Testis (tissue), 5 donors: ENCODE measurements around the gene FARP1. TPM values are rescaled to one million over a fixed set of nuclear protein-coding genes. Genes with fewer than 3 reads are reported as not detected.

Experiments
- DNase-seq: peaks from one replicate; pipeline ENCODE4 v3.0.0-alpha.2; 2019
- H3K27ac ChIP-seq, 2 donors: fragments of 200-600 bp; sonication (generic); one replicate each; pipeline ENCODE4 v1.5.1; 2019
- H3K27me3 ChIP-seq: fragments of 200-600 bp; sonication (generic); one replicate; pipeline ENCODE4 v1.5.1; 2019
- H3K36me3 ChIP-seq: fragments of 200-600 bp; sonication (generic); one replicate; pipeline ENCODE4 v1.5.1; 2017; ENCODE audit warnings: low read depth; ENCODE audit errors: missing control alignments
- H3K4me1 ChIP-seq: fragments of 200-600 bp; sonication (generic); one replicate; pipeline ENCODE4 v1.5.1; 2019
- H3K4me3 ChIP-seq, 2 donors: fragments of 200-600 bp; sonication (generic); one replicate each; pipeline ENCODE4 v1.5.1; 2017 to 2019
- H3K9me3 ChIP-seq: fragments of 200-600 bp; sonication (generic); one replicate; pipeline ENCODE4 v1.5.1; 2017
- POLR2A ChIP-seq: fragments of 450-650 bp; IDR thresholded peaks from one replicate; pipeline ENCODE4 v1.6.1; 2017; ENCODE audit warnings: antibody characterized with exemption, mild to moderate bottlenecking, moderate library complexity
- WGBS, 2 donors: methylation state at CpG; one replicate each; pipeline ENCODE4 v1.1.5; 2018; 5-methylcytosine and 5-hydroxymethylcytosine counted together
- intact Hi-C: fragments of 100-400 bp; cut with DNase I; formaldehyde crosslinking; loops from one replicate; pipeline ENCODE4 v1.15.1; 2023; ENCODE audit warnings: low total_unique reads
- long read RNA-seq, 2 donors: transcript quantifications; one replicate each; lab custom pipeline, GENCODE V29; 2026
- polyA plus RNA-seq: library from polyadenylated mRNA; stranded (reverse); fragments of 350-450 nt; fragmentation: Illumina TruSeq; extraction: RNeasy Lipid Tissue Mini Kit (QIAGEN cat#74804); gene quantifications from one replicate; pipeline ENCODE4 v1.2.3, GENCODE V29; 2014; ENCODE audit warnings: low read depth, low replicate concordance; ENCODE audit not compliant: insufficient read depth
- total RNA-seq, 2 donors: library from RNA; depleted of rRNA; stranded (reverse); fragments of >200 nt; gene quantifications; one replicate each; pipeline ENCODE4 v1.2.3, GENCODE V29; 2016
- TF ChIP-seq, protein P1 (sequence below), 3 experiments: fragments of 450-650 bp in 2 of 3; fragments of 200-600 bp in 1 of 3; sonication (generic) in 1 of 3; IDR thresholded peaks; one replicate each; pipeline ENCODE4 v1.5.1; 2016 to 2019; ENCODE audit warnings: antibody characterized with exemption in 3 of 3, mild to moderate bottlenecking in 2 of 3, moderate library complexity in 1 of 3

Gene FARP1, protein sequence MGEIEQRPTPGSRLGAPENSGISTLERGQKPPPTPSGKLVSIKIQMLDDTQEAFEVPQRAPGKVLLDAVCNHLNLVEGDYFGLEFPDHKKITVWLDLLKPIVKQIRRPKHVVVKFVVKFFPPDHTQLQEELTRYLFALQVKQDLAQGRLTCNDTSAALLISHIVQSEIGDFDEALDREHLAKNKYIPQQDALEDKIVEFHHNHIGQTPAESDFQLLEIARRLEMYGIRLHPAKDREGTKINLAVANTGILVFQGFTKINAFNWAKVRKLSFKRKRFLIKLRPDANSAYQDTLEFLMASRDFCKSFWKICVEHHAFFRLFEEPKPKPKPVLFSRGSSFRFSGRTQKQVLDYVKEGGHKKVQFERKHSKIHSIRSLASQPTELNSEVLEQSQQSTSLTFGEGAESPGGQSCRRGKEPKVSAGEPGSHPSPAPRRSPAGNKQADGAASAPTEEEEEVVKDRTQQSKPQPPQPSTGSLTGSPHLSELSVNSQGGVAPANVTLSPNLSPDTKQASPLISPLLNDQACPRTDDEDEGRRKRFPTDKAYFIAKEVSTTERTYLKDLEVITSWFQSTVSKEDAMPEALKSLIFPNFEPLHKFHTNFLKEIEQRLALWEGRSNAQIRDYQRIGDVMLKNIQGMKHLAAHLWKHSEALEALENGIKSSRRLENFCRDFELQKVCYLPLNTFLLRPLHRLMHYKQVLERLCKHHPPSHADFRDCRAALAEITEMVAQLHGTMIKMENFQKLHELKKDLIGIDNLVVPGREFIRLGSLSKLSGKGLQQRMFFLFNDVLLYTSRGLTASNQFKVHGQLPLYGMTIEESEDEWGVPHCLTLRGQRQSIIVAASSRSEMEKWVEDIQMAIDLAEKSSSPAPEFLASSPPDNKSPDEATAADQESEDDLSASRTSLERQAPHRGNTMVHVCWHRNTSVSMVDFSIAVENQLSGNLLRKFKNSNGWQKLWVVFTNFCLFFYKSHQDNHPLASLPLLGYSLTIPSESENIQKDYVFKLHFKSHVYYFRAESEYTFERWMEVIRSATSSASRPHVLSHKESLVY
- 10 to 100 TPM; 54.0 to 69.1 TPM for total RNA-seq
- 130 TPM for polyA plus RNA-seq
- long read RNA-seq, donor 1, full-length matches to known transcripts = 4 of 10 reads
- long read RNA-seq, donor 1, partial matches to known transcripts = 6 of 10 reads
- long read RNA-seq, donor 1, other reads (novel, unspliced or antisense) = 0 of 10 reads
- long read RNA-seq, donor 2, partial matches to known transcripts = 6 of 6 reads
- long read RNA-seq, donor 2, other reads (novel, unspliced or antisense) = 0 of 6 reads

DNA sequence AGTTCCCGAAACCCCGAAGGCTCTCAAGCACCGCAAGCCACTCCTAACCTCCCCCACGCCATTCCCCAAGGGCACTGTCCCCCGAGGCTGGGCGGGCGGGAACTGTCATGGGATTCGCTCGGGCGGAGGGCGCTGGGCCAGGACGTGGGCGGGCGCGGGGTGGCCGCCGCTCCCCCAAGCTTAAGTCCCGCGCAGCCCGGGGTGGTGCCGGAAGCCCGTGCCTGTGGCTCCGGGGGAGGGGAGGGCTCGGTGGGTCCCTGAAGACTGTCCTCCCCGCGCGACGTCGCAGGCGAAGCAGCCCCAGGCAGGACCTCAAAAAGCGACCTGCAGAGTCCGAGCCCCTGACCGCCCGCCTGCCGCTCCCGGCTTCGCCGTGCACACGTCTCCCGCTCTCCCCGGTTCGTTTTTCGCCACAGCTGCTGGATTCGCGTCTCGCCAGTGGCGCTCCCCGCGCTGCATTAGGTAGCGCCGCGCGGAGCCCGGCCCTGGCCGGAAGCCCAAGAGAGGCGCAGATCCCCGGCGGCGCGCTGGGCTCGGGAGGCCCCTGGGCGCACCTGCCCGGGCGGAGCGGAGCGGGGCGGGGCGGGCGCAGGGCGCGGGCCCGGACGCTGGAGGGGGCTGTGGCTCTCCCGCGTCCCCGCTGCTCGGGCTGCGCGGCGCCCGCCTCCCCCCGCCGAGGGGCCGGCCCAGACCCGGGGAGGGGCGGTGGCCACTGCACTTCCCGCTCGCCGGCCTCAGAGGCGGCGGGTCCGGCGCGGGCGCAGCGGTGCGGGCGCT is at the start of gene FARP1:
FARP1 (plus strand) TSS at position 715 of the 777 bp plus-strand sequence. CDS start 70,149 bp downstream, outside the sequence.
- Histone ChIP-seq H3K36me3 (no peaks in the 10 kb centered on the region), H3K27me3 (no peaks in the 10 kb centered on the region), H3K9me3 (no peaks in the 10 kb centered on the region), H3K4me1 (peaks cover 15% of the 10 kb centered on the region), H3K4me3 (peak within 1 kb of the TSS; percentile 70 to 77), H3K27ac (peak within 1 kb of the TSS; percentile 32 to 74)
- intact Hi-C loops = no loop called here
- no peak for TF ChIP-seq POLR2A
- TF ChIP-seq, protein P1, sequence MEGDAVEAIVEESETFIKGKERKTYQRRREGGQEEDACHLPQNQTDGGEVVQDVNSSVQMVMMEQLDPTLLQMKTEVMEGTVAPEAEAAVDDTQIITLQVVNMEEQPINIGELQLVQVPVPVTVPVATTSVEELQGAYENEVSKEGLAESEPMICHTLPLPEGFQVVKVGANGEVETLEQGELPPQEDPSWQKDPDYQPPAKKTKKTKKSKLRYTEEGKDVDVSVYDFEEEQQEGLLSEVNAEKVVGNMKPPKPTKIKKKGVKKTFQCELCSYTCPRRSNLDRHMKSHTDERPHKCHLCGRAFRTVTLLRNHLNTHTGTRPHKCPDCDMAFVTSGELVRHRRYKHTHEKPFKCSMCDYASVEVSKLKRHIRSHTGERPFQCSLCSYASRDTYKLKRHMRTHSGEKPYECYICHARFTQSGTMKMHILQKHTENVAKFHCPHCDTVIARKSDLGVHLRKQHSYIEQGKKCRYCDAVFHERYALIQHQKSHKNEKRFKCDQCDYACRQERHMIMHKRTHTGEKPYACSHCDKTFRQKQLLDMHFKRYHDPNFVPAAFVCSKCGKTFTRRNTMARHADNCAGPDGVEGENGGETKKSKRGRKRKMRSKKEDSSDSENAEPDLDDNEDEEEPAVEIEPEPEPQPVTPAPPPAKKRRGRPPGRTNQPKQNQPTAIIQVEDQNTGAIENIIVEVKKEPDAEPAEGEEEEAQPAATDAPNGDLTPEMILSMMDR (IDR thresholded peaks at IDR 0.05) = peak; percentile 21 to 63 (median 24)
- WGBS, 2 donors = 0% methylated on average over 61 of the region's 98 CpGs; no CpG with 5 or more reads in 1 of the 2 donors
- DNase-seq = peak; percentile 76

DNA sequence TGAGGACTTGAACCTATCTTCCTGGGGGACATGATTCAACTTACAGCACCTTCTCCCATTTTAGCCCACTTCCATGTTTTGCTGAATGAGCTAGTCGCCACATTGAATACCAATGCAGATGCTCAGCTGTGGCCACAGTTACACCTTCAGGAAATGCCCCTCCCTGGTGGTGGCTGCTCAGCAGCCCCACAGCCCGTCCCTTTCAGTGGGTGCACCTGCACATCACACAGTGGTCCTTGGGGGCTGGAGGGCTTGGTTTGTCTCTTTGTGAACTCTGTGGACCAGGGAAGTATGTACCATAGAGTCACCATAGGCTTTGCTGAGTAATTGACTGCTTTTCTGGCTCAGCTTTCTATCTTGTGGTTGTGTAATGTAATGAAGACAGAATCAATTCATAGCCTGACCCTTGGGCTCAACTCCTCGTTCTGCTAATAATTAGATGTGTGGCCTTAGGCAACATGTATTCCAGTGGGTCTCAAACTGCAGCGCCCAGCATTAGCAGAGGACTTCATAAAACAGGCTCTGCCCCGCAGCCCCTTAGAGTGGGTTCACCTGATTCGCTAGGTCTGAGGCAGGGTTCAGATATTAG is 48.1 kb upstream of the FARP1 start:
- no peaks in the 10 kb centered on the region for H3K9me3 ChIP-seq
- intact Hi-C loops = no loop called here

DNA sequence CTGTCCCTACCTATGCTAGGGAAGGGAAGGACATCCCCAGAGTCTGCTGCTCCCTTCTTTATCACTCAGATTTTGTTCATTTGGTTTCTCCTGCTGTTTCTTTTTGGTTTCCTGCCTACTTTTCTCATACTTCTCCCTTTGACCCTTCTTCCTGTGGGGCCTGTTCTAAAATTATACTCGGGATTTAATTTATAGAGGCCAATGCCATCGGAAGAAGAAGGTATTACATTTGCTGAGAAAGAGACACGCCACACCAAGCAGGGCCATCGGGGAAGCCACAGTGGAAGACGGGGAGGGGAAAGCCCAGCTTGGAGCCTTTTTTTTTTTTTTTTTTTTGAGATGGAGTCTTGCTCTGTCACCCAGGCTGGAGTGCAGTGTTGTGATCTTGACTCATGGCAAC is 46.8 kb upstream of the FARP1 start:
- no peaks in the 10 kb centered on the region for H3K27me3 ChIP-seq
- H3K9me3 ChIP-seq = no peaks in the 10 kb centered on the region
- TF ChIP-seq, protein P1 (IDR thresholded peaks at IDR 0.05) = no peak
- TF ChIP-seq POLR2A = no peak
- no peaks in the 10 kb centered on the region for H3K36me3 ChIP-seq
- no peak overlapping the region for H3K4me3 ChIP-seq
- H3K27ac ChIP-seq = no peak overlapping the region
- H3K4me1 ChIP-seq = no peaks in the 10 kb centered on the region
- intact Hi-C loops = no loop called here
- 24 to 30% methylated on average over 5 of the region's 5 CpGs for WGBS, 2 donors
- DNase-seq = no peak

More for the DNA sequence above, 48.1 kb upstream of the FARP1 start:
- Histone ChIP-seq H3K4me1 (no peaks in the 10 kb centered on the region), H3K27me3 (no peaks in the 10 kb centered on the region), H3K4me3 (no peak overlapping the region), H3K27ac (no peak overlapping the region), H3K36me3 (no peaks in the 10 kb centered on the region)
- TF ChIP-seq POLR2A = no peak
- TF ChIP-seq, protein P1 (IDR thresholded peaks at IDR 0.05) = no peak
- DNase-seq = no peak
- WGBS, 2 donors = 92 to 94% methylated on average over 6 of the region's 6 CpGs

DNA sequence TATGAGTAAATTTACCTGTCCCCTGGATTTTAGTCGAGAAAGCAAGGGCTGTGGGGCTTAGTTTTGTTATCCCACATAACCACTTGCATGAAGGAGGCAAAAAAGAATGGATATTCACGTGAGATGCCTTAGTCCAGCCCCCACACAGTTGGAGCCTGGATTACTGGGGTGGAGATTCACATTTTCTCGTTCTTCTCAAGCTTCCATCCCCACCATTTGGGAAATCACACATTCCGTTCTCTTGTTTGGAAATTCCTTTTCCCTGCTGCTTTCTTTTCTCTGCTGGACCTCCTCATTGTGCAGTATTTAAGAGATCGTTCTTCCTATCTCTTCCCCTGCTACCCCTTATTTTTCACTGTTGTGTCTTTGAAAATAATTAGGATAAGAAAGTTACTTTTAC is 45.1 kb upstream of the FARP1 start:
- intact Hi-C loops = no loop called here
- Histone ChIP-seq H3K27me3 (no peaks in the 10 kb centered on the region), H3K4me1 (no peaks in the 10 kb centered on the region), H3K27ac (no peak overlapping the region), H3K36me3 (no peaks in the 10 kb centered on the region), H3K4me3 (no peak overlapping the region), H3K9me3 (no peaks in the 10 kb centered on the region)
- TF ChIP-seq POLR2A = no peak
- TF ChIP-seq, protein P1 (IDR thresholded peaks at IDR 0.05) = no peak
- DNase-seq = no peak
- WGBS, 2 donors = 82 to 84% methylated on average over 5 of the region's 5 CpGs
